Measurements from ENCODE around the gene GTF2IRD1. TPM values are rescaled to one million over a fixed set of nuclear protein-coding genes. Genes with fewer than 3 reads are reported as not detected.

GTF2IRD1 gene
- total and polyA plus RNA-seq, 9 of the 15 experiments (the other 6 are each of a cell fraction or from before 2014, with no cell fraction given) = 9.1 to 30.2 (median 14.0) TPM

DNA sequence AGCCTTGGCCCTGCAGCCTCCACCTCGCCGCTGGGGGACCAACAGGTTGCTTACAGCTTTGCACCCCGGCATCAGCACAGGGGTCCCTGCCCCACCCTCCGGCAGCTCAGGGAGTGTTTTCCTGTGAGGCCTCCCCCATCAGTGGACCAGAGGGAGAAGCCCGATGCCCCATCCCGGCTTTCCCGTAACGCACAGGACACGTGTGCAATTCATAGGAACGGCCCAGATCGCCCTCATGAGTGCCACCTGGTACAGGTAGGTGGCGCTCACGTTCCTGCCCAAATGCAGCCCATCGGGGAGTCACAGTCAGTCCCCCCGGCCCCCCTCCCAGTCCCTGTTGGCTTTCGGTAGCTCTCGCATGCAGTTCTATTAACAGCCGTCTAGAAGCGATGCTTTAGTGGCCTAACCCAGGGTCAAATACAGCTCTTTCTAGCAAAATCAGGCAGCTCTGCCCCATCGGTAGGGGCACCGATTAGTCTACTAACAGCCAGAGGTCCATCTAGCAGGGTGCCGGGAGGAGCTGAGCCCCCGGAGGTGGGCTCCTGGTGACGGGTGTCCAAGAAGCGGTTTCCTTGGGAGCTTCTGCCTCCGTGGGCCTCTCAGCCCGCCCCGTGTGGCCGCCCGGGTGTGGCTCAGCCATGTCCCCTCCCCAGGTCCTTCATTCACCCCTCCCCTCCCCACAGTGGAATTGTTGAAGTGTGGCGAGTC, 48.4 kb upstream of the GTF2IRD1 start (continued):
- TF ChIP-seq, protein P1, sequence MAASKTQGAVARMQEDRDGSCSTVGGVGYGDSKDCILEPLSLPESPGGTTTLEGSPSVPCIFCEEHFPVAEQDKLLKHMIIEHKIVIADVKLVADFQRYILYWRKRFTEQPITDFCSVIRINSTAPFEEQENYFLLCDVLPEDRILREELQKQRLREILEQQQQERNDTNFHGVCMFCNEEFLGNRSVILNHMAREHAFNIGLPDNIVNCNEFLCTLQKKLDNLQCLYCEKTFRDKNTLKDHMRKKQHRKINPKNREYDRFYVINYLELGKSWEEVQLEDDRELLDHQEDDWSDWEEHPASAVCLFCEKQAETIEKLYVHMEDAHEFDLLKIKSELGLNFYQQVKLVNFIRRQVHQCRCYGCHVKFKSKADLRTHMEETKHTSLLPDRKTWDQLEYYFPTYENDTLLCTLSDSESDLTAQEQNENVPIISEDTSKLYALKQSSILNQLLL (CRISPR knock-in tag; IDR thresholded peaks at IDR 0.05; ENCODE audit: borderline replicate concordance) = no peak
- TF ChIP-seq MAZ (CRISPR knock-in tag; conservative IDR thresholded peaks at IDR 0.05 in 1 of 2, IDR thresholded peaks at IDR 0.05 in 1 of 2) (peak in 1 of 2 experiments; percentile 54; a peak in 1 of 4 replicates), ZNF764 (CRISPR knock-in tag; IDR thresholded peaks at IDR 0.05; ENCODE audit: low read depth) (no peak), KLF6 (CRISPR knock-in tag; IDR thresholded peaks at IDR 0.05; ENCODE audit: borderline replicate concordance) (no peak), BRF1 (IDR thresholded peaks at IDR 0.05; ENCODE audit: borderline replicate concordance, extremely low read depth, insufficient read length) (no peak), HMG20A (CRISPR knock-in tag; conservative IDR thresholded peaks at IDR 0.05) (no peak), ZNF3 (CRISPR knock-in tag; IDR thresholded peaks at IDR 0.05) (no peak), KDM5B (IDR thresholded peaks at IDR 0.05; ENCODE audit: insufficient replicate concordance, low read depth, low read length) (no peak), RNF2 (IDR thresholded peaks at IDR 0.05) (no peak), ZNF212 (CRISPR knock-in tag; IDR thresholded peaks at IDR 0.05) (no peak), CREB1 (IDR thresholded peaks at IDR 0.05) (no peak; the same call in 1 of the 2 replicates), CREB1 (CRISPR knock-in tag; IDR thresholded peaks at IDR 0.05) (peak; percentile 55; the same call in 1 of the 2 replicates), CHCHD3 (CRISPR knock-in tag; IDR thresholded peaks at IDR 0.05) (no peak), PHB (CRISPR knock-in tag; IDR thresholded peaks at IDR 0.05) (no peak)
- TF ChIP-seq, protein P2, sequence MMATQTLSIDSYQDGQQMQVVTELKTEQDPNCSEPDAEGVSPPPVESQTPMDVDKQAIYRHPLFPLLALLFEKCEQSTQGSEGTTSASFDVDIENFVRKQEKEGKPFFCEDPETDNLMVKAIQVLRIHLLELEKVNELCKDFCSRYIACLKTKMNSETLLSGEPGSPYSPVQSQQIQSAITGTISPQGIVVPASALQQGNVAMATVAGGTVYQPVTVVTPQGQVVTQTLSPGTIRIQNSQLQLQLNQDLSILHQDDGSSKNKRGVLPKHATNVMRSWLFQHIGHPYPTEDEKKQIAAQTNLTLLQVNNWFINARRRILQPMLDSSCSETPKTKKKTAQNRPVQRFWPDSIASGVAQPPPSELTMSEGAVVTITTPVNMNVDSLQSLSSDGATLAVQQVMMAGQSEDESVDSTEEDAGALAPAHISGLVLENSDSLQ (IDR thresholded peaks at IDR 0.05) = no peak
- TF ChIP-seq, protein P3, sequence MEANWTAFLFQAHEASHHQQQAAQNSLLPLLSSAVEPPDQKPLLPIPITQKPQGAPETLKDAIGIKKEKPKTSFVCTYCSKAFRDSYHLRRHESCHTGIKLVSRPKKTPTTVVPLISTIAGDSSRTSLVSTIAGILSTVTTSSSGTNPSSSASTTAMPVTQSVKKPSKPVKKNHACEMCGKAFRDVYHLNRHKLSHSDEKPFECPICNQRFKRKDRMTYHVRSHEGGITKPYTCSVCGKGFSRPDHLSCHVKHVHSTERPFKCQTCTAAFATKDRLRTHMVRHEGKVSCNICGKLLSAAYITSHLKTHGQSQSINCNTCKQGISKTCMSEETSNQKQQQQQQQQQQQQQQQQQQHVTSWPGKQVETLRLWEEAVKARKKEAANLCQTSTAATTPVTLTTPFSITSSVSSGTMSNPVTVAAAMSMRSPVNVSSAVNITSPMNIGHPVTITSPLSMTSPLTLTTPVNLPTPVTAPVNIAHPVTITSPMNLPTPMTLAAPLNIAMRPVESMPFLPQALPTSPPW (CRISPR knock-in tag; IDR thresholded peaks at IDR 0.05) = peak; percentile 88
- TF ChIP-seq, protein P4, sequence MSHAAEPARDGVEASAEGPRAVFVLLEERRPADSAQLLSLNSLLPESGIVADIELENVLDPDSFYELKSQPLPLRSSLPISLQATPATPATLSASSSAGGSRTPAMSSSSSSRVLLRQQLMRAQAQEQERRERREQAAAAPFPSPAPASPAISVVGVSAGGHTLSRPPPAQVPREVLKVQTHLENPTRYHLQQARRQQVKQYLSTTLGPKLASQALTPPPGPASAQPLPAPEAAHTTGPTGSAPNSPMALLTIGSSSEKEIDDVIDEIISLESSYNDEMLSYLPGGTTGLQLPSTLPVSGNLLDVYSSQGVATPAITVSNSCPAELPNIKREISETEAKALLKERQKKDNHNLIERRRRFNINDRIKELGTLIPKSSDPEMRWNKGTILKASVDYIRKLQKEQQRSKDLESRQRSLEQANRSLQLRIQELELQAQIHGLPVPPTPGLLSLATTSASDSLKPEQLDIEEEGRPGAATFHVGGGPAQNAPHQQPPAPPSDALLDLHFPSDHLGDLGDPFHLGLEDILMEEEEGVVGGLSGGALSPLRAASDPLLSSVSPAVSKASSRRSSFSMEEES (CRISPR knock-in tag; IDR thresholded peaks at IDR 0.05) = no peak
- TF ChIP-seq, protein P5, sequence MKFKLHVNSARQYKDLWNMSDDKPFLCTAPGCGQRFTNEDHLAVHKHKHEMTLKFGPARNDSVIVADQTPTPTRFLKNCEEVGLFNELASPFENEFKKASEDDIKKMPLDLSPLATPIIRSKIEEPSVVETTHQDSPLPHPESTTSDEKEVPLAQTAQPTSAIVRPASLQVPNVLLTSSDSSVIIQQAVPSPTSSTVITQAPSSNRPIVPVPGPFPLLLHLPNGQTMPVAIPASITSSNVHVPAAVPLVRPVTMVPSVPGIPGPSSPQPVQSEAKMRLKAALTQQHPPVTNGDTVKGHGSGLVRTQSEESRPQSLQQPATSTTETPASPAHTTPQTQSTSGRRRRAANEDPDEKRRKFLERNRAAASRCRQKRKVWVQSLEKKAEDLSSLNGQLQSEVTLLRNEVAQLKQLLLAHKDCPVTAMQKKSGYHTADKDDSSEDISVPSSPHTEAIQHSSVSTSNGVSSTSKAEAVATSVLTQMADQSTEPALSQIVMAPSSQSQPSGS (CRISPR knock-in tag; IDR thresholded peaks at IDR 0.05) = no peak
- TF ChIP-seq, protein P6, sequence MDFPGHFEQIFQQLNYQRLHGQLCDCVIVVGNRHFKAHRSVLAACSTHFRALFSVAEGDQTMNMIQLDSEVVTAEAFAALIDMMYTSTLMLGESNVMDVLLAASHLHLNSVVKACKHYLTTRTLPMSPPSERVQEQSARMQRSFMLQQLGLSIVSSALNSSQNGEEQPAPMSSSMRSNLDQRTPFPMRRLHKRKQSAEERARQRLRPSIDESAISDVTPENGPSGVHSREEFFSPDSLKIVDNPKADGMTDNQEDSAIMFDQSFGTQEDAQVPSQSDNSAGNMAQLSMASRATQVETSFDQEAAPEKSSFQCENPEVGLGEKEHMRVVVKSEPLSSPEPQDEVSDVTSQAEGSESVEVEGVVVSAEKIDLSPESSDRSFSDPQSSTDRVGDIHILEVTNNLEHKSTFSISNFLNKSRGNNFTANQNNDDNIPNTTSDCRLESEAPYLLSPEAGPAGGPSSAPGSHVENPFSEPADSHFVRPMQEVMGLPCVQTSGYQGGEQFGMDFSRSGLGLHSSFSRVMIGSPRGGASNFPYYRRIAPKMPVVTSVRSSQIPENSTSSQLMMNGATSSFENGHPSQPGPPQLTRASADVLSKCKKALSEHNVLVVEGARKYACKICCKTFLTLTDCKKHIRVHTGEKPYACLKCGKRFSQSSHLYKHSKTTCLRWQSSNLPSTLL (IDR thresholded peaks at IDR 0.05) = no peak
